GM21447 (cell line): ENCODE data around the gene TRIM14.
"Not testable (repeated sequence)": the region's sequence is repeated elsewhere in the genome, so short reads cannot be mapped to it uniquely, and the experiment has no call there.

Source experiments
- ATAC-seq: cut with Tn5 transposase; IDR thresholded peaks from one replicate; pipeline ENCODE4 v1.9.1; 2021; ENCODE audit not compliant: unreplicated experiment

The TRIM14 gene

GRCh38 chr9:98109052-98109451 is 10.0 kb downstream of the TRIM14 start:
- ATAC-seq = no peak

GRCh38 chr9:98108531-98109031 is 10.4 kb downstream of the TRIM14 start:
- peak; percentile 67 for ATAC-seq

GRCh38 chr9:98107926-98108325 is 11.1 kb downstream of the TRIM14 start:
- ATAC-seq = no peak

GRCh38 chr9:98105006-98105405 is 14.0 kb downstream of the TRIM14 start:
- ATAC-seq = no peak

- no peak for ATAC-seq
Observed at GRCh38 chr9:98104445-98104881, 14.6 kb downstream of the TRIM14 start.

- peak; percentile 97 for ATAC-seq
Observed at GRCh38 chr9:98101868-98102273, 17.2 kb downstream of the TRIM14 start.

- ATAC-seq = no peak
Observed at GRCh38 chr9:98101416-98101815, 17.6 kb downstream of the TRIM14 start.

GRCh38 chr9:98100456-98100855 is 18.6 kb downstream of the TRIM14 start:
- ATAC-seq = no peak

- ATAC-seq = no peak
Observed at GRCh38 chr9:98099898-98100297, 19.1 kb downstream of the TRIM14 start.

GRCh38 chr9:98099346-98099745 is 19.7 kb downstream of the TRIM14 start:
- ATAC-seq = no peak

GRCh38 chr9:98097836-98098235 is 21.2 kb downstream of the TRIM14 start:
- no peak for ATAC-seq

- no peak for ATAC-seq
Observed at GRCh38 chr9:98096091-98096490, 22.9 kb downstream of the TRIM14 start.

GRCh38 chr9:98095401-98095800 is 23.6 kb downstream of the TRIM14 start:
- no peak for ATAC-seq

- ATAC-seq = no peak
Observed at GRCh38 chr9:98094851-98095250, 24.2 kb downstream of the TRIM14 start.

- no peak for ATAC-seq
Observed at GRCh38 chr9:98094316-98094715, 24.7 kb downstream of the TRIM14 start.

- ATAC-seq = no peak
Observed at GRCh38 chr9:98092613-98092931, 26.4 kb downstream of the TRIM14 start.

GRCh38 chr9:98091735-98092612 is 27.0 kb downstream of the TRIM14 start:
- ATAC-seq = no peak

GRCh38 chr9:98090674-98091073 is 28.3 kb downstream of the TRIM14 start:
- not testable (repeated sequence) for ATAC-seq

- ATAC-seq = no peak
Observed at GRCh38 chr9:98087420-98088354, 31.3 kb downstream of the TRIM14 start.

GRCh38 chr9:98086461-98086860 is 32.6 kb downstream of the TRIM14 start:
- ATAC-seq = no peak

- ATAC-seq = no peak
Observed at GRCh38 chr9:98085944-98086343, 33.1 kb downstream of the TRIM14 start.

GRCh38 chr9:98085058-98085457 is 34.0 kb downstream of the TRIM14 start:
- no peak for ATAC-seq
